ENCODE results near the gene ZNF341.

The ZNF341 gene

DNA sequence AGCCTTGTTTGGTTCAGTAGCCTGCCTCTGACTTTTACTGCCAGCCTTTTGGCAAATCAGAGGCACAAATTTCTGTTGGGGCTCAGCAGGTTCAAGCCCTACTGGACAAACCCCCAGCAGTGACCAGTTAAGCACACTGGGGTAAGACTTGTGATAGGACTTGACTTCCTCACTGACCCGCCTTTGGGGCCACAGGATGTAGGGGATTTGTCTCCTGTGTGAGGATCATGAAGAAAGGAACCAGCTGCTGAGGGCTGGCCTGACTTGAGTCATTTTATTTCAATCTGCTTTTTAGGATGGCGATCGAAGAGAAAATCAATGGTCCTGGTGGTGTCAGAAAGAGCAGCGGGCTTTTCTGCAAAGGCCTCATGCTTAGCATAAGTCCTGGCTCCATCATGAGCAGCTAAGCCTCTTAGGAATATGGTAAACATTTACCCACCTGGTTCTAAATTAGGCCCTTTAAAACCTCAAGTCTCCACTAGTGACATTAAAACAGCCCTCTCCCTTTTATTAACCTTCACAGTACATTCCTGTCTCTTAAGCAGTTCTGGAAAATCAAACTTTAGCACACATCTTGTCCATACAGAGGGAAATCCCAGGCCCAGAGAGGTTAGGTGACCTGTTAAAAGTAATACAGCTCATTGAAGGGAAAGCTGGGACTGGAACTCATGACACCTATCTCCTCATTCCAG lies 96.0 kb downstream of the ZNF341 start:
- Histone ChIP-seq H2AFZ (ENCODE audit: low read depth, low read length) (no peak overlapping the region), H3K79me2 (ENCODE audit: low read length) (peaks cover 95% of the 10 kb centered on the region), H3K4me3 (ENCODE audit: low read length) (no peak overlapping the region), H3K4me1 (ENCODE audit: low read length) (no peaks in the 10 kb centered on the region), H3K9me3 (ENCODE audit: insufficient read depth, low read length) (no peaks in the 10 kb centered on the region), H3K27ac (ENCODE audit: low read length) (no peak overlapping the region), H3K36me3 (replicated peaks; ENCODE audit: low read depth, low read length) (peaks cover 17% of the 10 kb centered on the region), H3K27me3 (ENCODE audit: low read depth, low read length) (no peaks in the 10 kb centered on the region), H3K9ac (ENCODE audit: low read length) (no peak overlapping the region), H3K4me2 (ENCODE audit: low read length) (no peak overlapping the region), H4K20me1 (ENCODE audit: insufficient read depth, low read length) (peaks cover 78% of the 10 kb centered on the region)
- TF ChIP-seq EZH2phosphoT487 (IDR thresholded peaks at IDR 0.05; ENCODE audit: low read depth) = no peak
- TF ChIP-seq CTCF (IDR thresholded peaks at IDR 0.05; ENCODE audit: low read depth, low read length) = no peak

DNA sequence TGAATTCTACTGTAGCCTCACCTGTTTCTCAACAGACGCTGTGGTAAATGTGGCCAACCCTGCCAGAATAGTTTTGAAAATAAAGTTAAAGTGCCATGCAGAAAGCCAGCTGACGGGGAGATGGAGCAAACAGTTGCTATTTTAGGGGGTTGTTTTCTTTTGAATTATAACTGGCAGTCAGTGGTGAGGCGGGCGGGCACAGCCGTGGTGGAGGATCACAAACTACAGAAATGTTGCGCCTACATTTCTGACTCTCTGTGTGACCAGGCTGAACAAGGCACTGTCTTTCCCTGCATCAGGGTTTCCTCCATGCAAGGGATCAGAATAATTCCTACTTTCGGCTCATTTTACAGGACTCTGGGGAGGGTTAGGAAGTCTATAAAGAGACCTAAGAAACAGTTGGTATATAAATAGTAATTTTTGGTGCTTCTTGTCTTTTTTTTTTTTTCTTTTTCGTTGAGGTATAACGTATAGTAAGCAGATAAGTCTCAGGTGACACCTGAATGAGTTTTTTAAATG lies 96.6 kb downstream of the ZNF341 start:
- Histone ChIP-seq H3K27me3 (ENCODE audit: low read depth, low read length) (no peaks in the 10 kb centered on the region), H3K27ac (ENCODE audit: low read length) (no peak overlapping the region), H3K9ac (ENCODE audit: low read length) (no peak overlapping the region), H4K20me1 (ENCODE audit: insufficient read depth, low read length) (peaks cover 80% of the 10 kb centered on the region), H3K4me2 (ENCODE audit: low read length) (no peak overlapping the region), H3K9me3 (ENCODE audit: insufficient read depth, low read length) (no peaks in the 10 kb centered on the region), H3K36me3 (replicated peaks; ENCODE audit: low read depth, low read length) (peaks cover 18% of the 10 kb centered on the region), H3K4me1 (ENCODE audit: low read length) (no peaks in the 10 kb centered on the region), H3K79me2 (ENCODE audit: low read length) (peaks cover 96% of the 10 kb centered on the region), H2AFZ (ENCODE audit: low read depth, low read length) (no peak overlapping the region), H3K4me3 (ENCODE audit: low read length) (no peak overlapping the region)
- TF ChIP-seq CTCF (IDR thresholded peaks at IDR 0.05; ENCODE audit: low read depth, low read length) = no peak
- TF ChIP-seq EZH2phosphoT487 (IDR thresholded peaks at IDR 0.05; ENCODE audit: low read depth) = no peak

DNA sequence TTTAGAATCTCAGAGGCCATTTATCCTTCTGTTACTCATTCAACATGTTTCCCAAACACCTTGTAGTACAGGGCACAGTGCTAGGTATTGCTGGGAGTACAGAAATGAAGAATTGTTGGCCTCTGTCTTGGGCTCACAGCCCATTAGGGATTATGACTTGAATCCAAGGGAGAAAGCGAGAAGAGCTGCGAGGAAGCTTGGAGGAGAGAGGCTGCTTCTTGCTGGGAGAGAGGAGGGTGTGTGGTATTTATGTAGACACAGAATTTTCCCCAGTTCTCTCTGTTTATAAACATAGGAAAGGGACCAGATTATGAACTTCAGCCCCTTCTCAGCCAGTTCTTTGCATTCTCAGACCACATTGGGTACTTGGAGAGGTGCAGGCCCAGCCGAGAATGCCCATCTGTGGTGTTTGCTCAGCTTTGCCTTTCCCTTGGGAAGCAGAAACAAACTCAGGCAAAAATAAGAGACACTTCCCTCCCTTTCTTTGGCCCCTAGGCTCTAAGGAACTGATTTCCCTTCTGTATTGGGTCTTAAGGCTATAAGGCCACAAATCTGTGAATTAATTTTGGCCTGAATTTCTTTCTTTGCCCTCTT lies 97.3 kb downstream of the ZNF341 start:
- peaks cover 22% of the 10 kb centered on the region for H3K36me3 ChIP-seq (replicated peaks; ENCODE audit: low read depth, low read length)
- no peaks in the 10 kb centered on the region for H3K4me1 ChIP-seq (ENCODE audit: low read length)
- H3K27ac ChIP-seq (ENCODE audit: low read length) = no peak overlapping the region
- H2AFZ ChIP-seq (ENCODE audit: low read depth, low read length) = no peak overlapping the region
- peaks cover 96% of the 10 kb centered on the region for H3K79me2 ChIP-seq (ENCODE audit: low read length)
- H3K9me3 ChIP-seq (ENCODE audit: insufficient read depth, low read length) = no peaks in the 10 kb centered on the region
- no peaks in the 10 kb centered on the region for H3K27me3 ChIP-seq (ENCODE audit: low read depth, low read length)
- no peak overlapping the region for H3K4me2 ChIP-seq (ENCODE audit: low read length)
- TF ChIP-seq CTCF (IDR thresholded peaks at IDR 0.05; ENCODE audit: low read depth, low read length) (no peak), EZH2phosphoT487 (IDR thresholded peaks at IDR 0.05; ENCODE audit: low read depth) (no peak)
- peaks cover 79% of the 10 kb centered on the region for H4K20me1 ChIP-seq (ENCODE audit: insufficient read depth, low read length)
- no peak overlapping the region for H3K4me3 ChIP-seq (ENCODE audit: low read length)
- no peak overlapping the region for H3K9ac ChIP-seq (ENCODE audit: low read length)

- Histone ChIP-seq H3K79me2 (ENCODE audit: low read length) (peaks cover 95% of the 10 kb centered on the region), H2AFZ (ENCODE audit: low read depth, low read length) (no peak overlapping the region), H3K36me3 (replicated peaks; ENCODE audit: low read depth, low read length) (peaks cover 16% of the 10 kb centered on the region), H3K27ac (ENCODE audit: low read length) (no peak overlapping the region), H3K4me1 (ENCODE audit: low read length) (no peaks in the 10 kb centered on the region), H4K20me1 (ENCODE audit: insufficient read depth, low read length) (peaks cover 74% of the 10 kb centered on the region), H3K9me3 (ENCODE audit: insufficient read depth, low read length) (no peaks in the 10 kb centered on the region), H3K9ac (ENCODE audit: low read length) (no peak overlapping the region), H3K4me2 (ENCODE audit: low read length) (no peak overlapping the region), H3K27me3 (ENCODE audit: low read depth, low read length) (no peaks in the 10 kb centered on the region), H3K4me3 (ENCODE audit: low read length) (no peak overlapping the region)
- TF ChIP-seq EZH2phosphoT487 (IDR thresholded peaks at IDR 0.05; ENCODE audit: low read depth) (no peak), CTCF (IDR thresholded peaks at IDR 0.05; ENCODE audit: low read depth, low read length) (no peak)
Observed at GRCh38 chr20:33829636-33830035, 97.8 kb downstream of the ZNF341 start.
